DND-41 (cell line): ENCODE data around the gene TEX19.

Experiments
- ATAC-seq: fragments of 200-7000 bp; cut with Tn5 transposase; 3 replicates; pipeline ENCODE4 v1.9.1; 2021; ENCODE audit warnings: low read depth; ENCODE audit not compliant: insufficient read depth
- DNase-seq: peaks from one replicate; pipeline ENCODE4 v3.0.0-alpha.2; 2020
- H2AFZ ChIP-seq: 2 replicates; pipeline ENCODE4 v1.6.0; 2012; ENCODE audit warnings: low read depth, low read length
- H3K27ac ChIP-seq: 2 replicates; pipeline ENCODE4 v1.5.1; 2012; ENCODE audit warnings: low read length, inconsistent platforms
- H3K27me3 ChIP-seq: fragments of 200-600 bp; sonication (generic); 2 replicates; pipeline ENCODE4 v1.6.0; 2012; ENCODE audit warnings: low read length, mild to moderate bottlenecking, inconsistent platforms; ENCODE audit not compliant: insufficient read depth, poor library complexity
- H3K36me3 ChIP-seq: 2 replicates; pipeline ENCODE4 v1.5.1; 2012; ENCODE audit warnings: low read length, inconsistent platforms; ENCODE audit not compliant: insufficient read depth
- H3K4me1 ChIP-seq: 2 replicates; pipeline ENCODE4 v1.5.1; 2012; ENCODE audit warnings: mild to moderate bottlenecking, low read length; ENCODE audit not compliant: insufficient read depth
- H3K4me2 ChIP-seq: 2 replicates; pipeline ENCODE4 v1.6.0; 2012; ENCODE audit warnings: mild to moderate bottlenecking, moderate library complexity, low read length, inconsistent platforms; ENCODE audit not compliant: insufficient read depth
- H3K4me3 ChIP-seq, 2 experiments: fragments of 200-600 bp in 1 of 2; shearing (Covaris generic) in 1 of 2; 2 replicates each; pipeline ENCODE4 v1.5.1; 2012 to 2016; ENCODE audit warnings: inconsistent platforms in 2 of 2, low read length in 2 of 2, mild to moderate bottlenecking in 2 of 2, low read depth in 1 of 2, moderate library complexity in 1 of 2
- H3K79me2 ChIP-seq: 2 replicates; pipeline ENCODE4 v1.6.0; 2012; ENCODE audit warnings: low read length, inconsistent platforms; ENCODE audit not compliant: insufficient read depth
- H3K9ac ChIP-seq: 2 replicates; pipeline ENCODE4 v1.6.0; 2012; ENCODE audit warnings: low read depth, mild to moderate bottlenecking, inconsistent platforms, low read length, moderate library complexity
- H3K9me3 ChIP-seq: 2 replicates; pipeline ENCODE4 v1.5.1; 2012; ENCODE audit warnings: low read length, moderate library complexity, mild to moderate bottlenecking, inconsistent platforms; ENCODE audit not compliant: insufficient read depth, severe bottlenecking
- H4K20me1 ChIP-seq: 2 replicates; pipeline ENCODE4 v1.6.0; 2012; ENCODE audit warnings: low read length; ENCODE audit not compliant: insufficient read depth
- CTCF ChIP-seq: IDR thresholded peaks from 2 replicates; pipeline ENCODE4 v1.5.1; 2012; ENCODE audit warnings: borderline replicate concordance, low read length, moderate library complexity, mild to moderate bottlenecking; ENCODE audit not compliant: poor library complexity, severe bottlenecking; ENCODE audit errors: extremely low read depth
- EZH2 ChIP-seq: IDR thresholded peaks from 3 replicates; pipeline ENCODE4 v1.6.1; 2012; ENCODE audit warnings: borderline replicate concordance, low read depth, mild to moderate bottlenecking, moderate library complexity, low read length, inconsistent platforms; ENCODE audit not compliant: severe bottlenecking

The TEX19 gene

DNA sequence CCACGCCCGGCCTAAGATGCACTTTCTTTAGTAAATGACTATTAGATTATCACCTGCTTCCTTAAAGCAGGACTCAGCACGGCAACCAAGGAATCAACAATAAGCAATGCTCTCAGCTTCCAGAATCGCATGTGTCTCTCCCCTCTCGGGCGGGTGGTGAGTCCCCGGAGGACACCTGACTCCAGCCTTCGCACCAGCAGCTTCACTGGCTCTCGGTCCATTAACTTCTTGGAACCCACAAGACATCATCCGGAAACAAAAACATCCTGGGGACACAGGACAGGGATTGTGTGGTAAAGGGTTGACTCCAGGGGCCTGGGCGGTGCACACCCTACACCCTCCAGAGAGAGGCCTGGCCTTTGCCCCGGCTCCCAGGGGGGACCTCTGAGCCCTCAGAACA is 35.2 kb downstream of the TEX19 start:
- no peak overlapping the region for H3K4me2 ChIP-seq
- H3K4me3 ChIP-seq: no peak overlapping the region
- H3K27me3 ChIP-seq: no peaks in the 10 kb centered on the region
- H4K20me1 ChIP-seq: no peaks in the 10 kb centered on the region
- H3K79me2 ChIP-seq: no peaks in the 10 kb centered on the region
- TF ChIP-seq EZH2 (no peak), CTCF (no peak)
- no peak overlapping the region for H2AFZ ChIP-seq
- peaks cover 40% of the 10 kb centered on the region for H3K36me3 ChIP-seq
- no peak for ATAC-seq
- DNase-seq: no peak
- H3K4me1 ChIP-seq: no peaks in the 10 kb centered on the region
- no peaks in the 10 kb centered on the region for H3K9me3 ChIP-seq
- H3K9ac ChIP-seq: no peak overlapping the region
- H3K27ac ChIP-seq: no peak overlapping the region

DNA sequence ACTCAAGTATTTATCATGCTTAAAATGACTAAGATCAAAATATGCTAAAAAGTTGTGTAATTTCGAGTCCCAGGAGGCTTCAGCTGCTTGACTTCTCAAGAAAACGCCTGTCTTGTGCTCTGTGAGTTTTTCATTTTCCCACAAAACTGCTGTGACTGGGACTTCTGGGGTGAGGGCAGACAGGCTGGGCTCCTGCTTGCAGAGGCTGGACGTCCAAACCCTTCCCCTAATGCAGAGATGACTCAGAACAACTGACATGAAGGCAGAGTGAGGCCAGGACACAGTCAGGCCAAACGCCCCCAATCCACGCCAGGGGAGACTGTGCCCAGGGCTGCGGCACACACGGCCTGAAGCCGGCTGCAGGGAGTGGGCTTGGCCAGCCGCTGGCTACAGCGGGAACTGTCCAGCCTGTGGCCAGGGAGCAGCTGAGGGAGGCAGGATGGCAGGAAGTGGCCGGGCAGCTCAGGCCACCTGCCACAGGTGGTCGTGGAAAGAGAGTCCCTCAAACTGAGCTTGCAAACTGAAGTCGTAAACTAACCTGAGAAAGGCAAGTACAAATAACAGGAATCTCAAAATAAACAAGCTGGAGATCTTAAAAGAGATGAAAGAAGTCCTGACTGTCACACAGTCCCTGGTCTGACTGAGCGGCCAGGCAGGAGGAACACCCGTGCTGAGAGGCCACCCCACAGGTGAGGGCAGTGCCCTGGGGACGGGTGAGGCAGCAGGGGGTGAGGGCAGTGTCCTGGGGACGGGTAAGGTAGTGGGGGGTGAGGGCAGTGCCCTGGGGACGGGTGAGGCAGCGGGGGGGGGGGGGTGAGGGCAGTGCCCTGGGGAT is 37.8 kb downstream of the TEX19 start:
- H4K20me1 ChIP-seq: no peaks in the 10 kb centered on the region
- H3K4me2 ChIP-seq: no peak overlapping the region
- H3K27ac ChIP-seq: no peak overlapping the region
- no peaks in the 10 kb centered on the region for H3K9me3 ChIP-seq
- H2AFZ ChIP-seq: no peak overlapping the region
- no peak for TF ChIP-seq CTCF
- TF ChIP-seq EZH2: no peak
- ATAC-seq (no peak), DNase-seq (no peak)
- no peak overlapping the region for H3K9ac ChIP-seq
- H3K79me2 ChIP-seq: no peaks in the 10 kb centered on the region
- H3K4me1 ChIP-seq: no peaks in the 10 kb centered on the region
- no peak overlapping the region for H3K4me3 ChIP-seq
- H3K27me3 ChIP-seq: no peaks in the 10 kb centered on the region
- H3K36me3 ChIP-seq: peaks cover 44% of the 10 kb centered on the region

DNA sequence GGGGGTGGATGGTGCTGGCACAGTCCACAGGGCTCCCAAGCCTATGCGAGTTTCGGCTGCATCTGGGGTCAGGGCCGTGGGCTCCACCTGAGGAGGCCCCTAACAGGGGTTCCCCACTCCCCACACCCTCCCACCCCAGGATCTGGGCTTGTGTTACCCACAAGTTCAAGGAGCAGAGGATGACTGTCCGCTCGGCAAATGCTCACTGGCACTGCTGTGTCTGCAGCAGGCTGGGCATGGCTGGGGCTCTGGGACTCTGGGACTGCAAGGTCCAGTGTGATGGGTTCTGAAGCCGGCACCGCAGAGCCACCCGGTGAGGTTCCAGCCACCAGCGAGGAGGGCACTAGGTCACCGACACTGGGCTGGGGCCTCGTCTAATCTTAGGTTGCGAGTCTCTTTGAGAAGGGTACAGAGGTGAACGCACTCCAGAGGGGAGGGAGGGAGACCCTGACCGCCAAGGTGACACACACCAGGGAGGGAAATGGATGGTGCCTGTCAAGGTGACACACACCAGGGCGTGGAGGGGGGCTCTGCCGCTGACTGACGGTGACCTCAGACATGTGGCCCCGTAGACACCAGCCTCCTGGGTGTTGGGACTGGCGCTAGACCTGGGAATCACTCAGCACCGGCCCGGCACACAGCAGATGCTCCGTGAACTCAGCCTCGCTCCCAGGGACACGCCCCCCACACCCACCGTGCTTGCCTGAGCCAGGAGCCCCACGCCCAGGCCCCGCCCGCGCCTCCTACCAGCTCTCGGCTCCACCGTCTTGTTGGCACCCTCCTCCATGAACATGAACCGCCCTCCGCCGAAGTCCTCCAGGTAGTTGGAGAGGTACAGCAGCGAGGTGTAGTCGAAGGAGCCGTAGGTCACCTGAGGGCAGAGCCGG is 38.6 kb downstream of the TEX19 start:
- ATAC-seq (no peak), DNase-seq (no peak)
- no peak overlapping the region for H3K9ac ChIP-seq
- H2AFZ ChIP-seq: no peak overlapping the region
- H3K27me3 ChIP-seq: no peaks in the 10 kb centered on the region
- no peaks in the 10 kb centered on the region for H4K20me1 ChIP-seq
- H3K79me2 ChIP-seq: no peaks in the 10 kb centered on the region
- H3K36me3 ChIP-seq: peaks cover 37% of the 10 kb centered on the region
- H3K9me3 ChIP-seq: no peaks in the 10 kb centered on the region
- no peak overlapping the region for H3K4me3 ChIP-seq
- no peak overlapping the region for H3K27ac ChIP-seq
- no peaks in the 10 kb centered on the region for H3K4me1 ChIP-seq
- no peak overlapping the region for H3K4me2 ChIP-seq
- TF ChIP-seq EZH2 (no peak), CTCF (no peak)
